ENCODE measurements around the gene HTR3E.
"Not testable (repeated sequence)": the region's sequence is repeated elsewhere in the genome, so short reads cannot be mapped to it uniquely, and the experiment has no call there.

The HTR3E gene, protein sequence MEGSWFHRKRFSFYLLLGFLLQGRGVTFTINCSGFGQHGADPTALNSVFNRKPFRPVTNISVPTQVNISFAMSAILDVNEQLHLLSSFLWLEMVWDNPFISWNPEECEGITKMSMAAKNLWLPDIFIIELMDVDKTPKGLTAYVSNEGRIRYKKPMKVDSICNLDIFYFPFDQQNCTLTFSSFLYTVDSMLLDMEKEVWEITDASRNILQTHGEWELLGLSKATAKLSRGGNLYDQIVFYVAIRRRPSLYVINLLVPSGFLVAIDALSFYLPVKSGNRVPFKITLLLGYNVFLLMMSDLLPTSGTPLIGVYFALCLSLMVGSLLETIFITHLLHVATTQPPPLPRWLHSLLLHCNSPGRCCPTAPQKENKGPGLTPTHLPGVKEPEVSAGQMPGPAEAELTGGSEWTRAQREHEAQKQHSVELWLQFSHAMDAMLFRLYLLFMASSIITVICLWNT

DNA sequence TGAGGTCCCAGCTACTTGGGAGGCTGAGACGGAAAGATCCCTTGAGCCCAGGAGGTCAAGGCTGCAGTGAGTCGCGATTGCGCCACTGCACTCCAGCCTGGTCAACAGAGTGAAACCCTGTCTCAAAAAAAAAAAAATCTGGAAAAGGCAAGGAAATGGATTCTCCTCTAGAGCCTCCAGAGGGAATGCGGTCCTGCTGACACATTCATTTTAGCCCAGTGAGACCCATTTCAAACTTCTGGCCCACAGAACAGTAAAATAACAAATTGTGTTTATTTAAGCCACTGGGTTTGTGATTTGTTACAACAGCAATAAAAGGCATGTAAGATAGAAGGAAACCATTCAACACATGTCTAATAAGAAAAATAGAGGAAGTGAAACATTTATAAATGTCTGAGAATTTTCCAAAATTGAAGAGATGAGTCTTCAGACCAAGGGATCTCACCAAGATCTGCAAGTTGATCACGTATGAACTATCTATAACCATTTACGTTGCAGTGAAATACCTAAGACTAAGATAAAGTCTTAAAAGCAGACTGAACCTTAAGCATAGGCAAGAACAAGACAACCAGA is at the start of gene HTR3E:
Gene HTR3E, plus strand, starts transcription at position 254 of the 573 bp plus-strand sequence. CDS start 466 bp downstream, outside the sequence.
- no peak for DNase-seq

DNA sequence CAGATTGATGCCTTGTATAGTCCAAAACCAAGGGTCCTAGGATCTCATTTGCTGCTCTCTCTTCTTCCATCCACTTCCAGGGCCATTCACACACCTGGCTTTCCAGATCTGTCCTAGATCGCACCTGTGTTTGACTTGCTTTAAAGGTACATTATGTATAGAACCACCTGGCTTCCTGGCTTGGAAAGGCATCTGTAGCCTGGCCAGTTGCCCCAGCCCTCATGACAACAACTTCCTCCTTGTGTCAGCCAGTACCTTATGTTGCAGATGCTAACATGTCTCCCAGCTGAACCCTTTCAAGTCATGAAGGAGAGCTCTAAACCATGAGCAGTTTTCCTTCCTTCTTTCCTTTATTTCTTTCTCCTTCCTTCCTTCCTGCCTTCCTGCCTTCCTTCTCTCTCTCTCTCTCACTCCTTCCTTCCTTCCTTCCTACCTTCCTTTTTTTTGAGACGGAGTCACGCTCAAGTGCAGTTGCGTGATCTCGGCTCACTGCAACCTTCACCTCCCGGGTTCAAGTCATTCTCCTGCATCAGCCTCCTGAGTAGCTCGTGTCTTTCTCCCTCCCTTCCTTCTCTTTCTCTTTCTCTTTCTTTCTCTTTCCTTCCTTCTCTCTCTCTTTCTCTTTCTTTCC is 46.5 kb upstream of the HTR3E start:
- DNase-seq: no peak

DNA sequence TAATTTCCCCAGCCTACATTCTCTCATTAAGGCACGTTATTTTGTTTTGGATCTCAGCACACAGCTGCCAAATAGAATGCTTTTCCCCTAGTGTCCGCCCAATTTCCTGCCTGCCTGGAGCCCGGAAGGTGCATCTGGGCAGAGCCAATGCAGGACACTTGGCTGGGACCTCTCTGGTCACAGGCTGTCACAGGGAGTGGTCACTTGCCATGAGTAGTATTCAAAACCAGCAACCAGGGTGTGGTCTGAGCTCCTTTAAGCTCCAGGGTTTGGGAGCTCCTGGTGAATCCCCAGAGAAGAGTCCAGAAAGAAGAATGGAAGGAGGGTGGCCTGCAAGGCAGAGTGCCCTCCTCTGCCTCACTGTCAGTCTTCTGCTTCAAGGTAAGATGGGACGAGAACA is 44.1 kb upstream of the HTR3E start, which contains the start of gene HTR3C:
Gene HTR3C, plus strand, starts transcription at position 281 of the 400 bp plus-strand sequence. Its CDS starts 34 bp downstream, at position 315.
- no peak for DNase-seq

DNA sequence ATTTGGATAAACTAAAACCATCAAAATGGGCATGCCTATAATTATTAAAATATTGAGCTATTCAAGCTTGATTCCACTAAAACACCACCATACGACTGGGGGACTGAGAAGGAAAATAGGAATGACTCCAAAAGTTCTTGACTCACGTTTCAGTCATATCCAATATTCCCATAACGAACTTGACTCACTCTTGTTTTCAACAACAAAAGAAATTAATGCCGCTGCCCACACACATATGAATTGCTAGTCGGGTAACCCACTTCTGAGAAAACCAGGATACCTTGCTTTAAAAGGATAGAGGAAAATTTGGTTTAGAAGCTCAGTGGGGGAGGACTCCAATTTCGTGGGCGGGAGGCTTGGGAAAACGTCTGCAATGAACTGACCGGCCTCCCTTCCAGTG is 38.8 kb upstream of the HTR3E start:
- DNase-seq: no peak

DNA sequence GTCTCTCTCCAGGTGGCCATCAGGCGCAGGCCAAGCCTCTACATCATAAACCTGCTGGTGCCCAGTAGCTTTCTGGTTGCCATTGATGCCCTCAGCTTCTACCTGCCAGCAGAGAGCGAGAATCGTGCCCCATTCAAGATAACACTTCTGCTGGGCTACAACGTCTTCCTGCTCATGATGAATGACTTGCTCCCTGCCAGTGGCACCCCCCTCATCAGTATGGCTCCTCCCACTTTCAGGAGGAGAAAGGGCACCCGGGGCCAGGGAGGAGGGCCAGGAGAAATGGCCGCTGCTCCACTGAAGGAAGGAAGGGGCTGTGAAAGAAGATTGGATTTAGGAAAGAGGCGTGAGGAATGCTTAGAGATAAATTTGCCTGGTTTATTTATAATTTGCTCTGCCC is 37.4 kb upstream of the HTR3E start:
- DNase-seq: no peak

DNA sequence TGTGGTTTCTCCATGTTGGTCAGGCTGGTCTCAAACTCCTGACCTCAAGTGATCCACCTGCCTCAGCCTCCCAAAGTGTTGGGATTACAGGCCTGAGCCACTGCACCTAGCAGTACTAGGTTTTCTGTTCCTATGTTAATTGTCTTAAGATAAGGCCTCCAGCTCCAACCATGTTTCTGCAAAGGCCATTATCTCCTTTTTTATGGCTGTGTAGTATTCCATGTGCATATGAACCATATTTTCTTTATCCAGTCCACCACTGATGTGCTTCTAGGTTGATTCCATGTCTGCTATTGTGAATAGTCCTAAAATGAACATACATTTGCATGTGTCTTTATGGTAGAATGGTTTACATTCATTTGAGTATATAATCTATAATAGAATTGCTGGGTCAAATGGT is 34.2 kb upstream of the HTR3E start:
- DNase-seq: no peak

DNA sequence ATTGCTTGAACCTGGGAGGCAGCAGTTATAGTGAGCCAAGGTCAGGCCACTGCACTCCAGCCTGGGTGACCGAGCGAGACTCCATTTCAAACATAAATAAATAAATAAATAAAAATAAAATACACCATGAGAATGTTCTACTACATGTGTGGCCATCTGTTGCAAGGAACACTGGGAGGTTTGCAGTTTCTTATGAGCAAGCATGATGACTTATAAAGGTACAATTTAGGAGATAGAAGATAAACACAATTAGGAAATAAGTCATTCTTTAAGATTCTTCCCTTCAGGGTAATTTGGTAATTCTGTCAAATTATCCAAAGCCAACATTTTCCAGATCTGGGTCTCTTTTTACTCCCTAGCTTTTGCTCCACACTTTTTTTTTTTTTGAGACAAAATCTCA is 30.7 kb upstream of the HTR3E start:
- no peak for DNase-seq

DNA sequence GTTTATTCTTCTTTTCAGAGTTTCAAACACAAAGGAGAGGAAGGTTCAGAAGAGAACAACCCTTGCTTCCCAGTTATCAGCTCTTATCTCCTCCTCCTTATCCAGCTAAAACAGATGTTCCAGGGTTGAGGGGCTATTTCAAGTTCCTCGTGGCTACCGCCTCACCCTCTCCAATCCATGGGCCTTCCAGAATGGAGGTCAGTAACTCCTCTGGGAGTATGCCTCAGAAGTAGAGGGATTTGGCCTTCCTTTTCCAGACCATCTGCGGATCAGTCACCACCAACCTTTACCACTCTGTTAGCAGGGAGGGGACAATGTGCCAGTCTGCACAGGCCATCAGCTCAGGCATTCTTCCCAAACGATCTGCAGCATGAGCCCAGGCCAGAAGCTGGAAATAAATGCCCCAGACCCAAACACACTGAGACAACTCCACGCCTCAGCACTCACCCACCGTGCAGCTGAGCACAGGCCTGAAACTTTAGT is 29.2 kb upstream of the HTR3E start:
- no peak for DNase-seq

DNA sequence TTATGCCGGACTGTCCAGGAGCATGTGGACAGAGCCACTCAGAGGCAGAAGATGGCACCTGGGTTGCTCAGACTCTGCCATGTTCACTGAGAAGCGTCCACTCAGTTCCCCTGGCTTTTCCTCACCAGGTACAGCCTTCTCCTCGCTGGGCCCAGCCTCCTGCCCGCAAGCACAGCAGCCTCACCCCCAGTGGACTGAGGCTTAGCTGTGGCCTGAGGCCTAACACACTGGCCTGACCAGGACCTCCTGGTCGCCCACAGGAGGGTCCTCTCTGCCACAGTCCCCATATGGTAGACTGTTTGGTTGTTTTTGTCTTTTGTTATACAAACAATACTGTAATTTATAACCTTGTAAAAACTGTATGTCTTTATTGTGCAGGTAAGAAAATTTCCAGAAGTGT is 28.5 kb upstream of the HTR3E start:
- DNase-seq: no peak

DNA sequence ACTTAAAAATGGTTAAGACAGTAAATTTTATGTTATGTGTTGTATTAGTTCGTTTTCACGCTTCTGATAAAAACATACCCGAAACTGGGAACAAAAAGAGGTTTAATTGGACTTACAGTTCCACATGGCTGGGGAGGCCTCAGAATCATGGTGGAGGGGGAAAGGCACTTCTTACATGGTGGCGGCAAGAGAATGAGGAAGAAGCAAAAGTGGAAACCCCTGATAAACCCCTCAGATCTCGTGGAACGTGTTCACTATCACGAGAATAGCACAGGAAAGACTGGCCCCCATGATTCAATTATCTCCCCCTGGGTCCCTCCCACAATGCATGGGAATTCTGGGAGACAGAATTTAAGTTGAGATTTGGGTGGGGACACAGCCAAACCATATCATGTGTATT is 25.7 kb upstream of the HTR3E start:
- DNase-seq: not testable (repeated sequence)

DNA sequence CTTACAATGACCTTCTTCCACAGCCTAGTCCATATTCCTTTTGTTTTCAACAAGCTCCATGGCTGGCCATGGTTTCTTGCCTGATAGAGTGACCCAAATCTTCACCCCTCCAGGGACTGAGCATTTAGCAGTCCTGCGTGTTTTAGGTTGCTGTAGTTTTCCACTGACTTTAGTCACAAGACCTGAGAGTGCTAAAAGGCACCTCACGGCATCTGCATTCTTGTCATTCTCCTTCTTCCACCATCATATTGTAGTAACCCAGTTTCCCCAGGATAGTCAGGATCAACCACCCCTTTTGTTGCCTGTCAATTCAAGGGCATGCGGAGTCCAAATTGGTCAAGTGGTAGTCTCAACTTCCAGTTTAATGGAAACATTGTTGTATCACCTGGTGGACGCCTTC is 23.2 kb upstream of the HTR3E start:
- no peak for DNase-seq

DNA sequence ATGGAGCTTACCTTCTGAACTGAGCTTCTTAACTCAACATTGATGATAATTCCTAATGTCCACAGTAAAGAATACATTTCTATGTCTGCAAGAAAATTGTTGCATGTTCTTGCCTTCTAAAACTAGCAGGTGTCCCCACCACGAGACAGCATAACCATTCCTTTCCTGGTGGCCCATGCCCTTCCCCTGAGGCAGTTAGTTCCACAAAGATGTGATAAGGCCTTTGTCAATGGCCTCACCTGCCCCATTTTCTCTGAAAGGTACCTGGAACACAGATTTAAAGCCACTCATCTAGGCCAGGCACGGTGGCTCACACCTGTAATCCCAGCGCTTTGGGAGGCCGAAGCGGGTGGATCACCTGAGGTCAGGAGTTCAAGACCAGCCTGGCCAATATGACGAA is 21.0 kb upstream of the HTR3E start:
- DNase-seq: no peak

DNA sequence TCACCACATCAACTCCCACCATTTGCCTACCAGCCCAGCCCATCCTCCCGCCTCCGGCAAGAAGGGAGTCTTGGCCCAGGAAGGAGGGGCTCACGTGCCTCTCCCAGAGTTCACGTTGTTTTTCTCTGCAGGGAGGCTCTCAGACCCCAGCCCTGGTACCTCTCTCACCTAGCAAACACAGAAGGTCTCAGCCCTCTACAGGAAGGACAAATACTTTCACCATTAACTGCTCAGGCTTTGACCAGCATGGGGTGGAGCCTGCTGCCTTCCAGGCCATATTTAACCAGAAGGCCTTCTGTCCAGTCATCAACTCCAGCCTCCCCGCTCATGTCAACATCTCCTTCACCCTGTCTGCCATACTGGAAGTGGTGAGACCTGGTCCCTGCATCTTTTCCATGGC is 19.0 kb upstream of the HTR3E start:
- DNase-seq: no peak

DNA sequence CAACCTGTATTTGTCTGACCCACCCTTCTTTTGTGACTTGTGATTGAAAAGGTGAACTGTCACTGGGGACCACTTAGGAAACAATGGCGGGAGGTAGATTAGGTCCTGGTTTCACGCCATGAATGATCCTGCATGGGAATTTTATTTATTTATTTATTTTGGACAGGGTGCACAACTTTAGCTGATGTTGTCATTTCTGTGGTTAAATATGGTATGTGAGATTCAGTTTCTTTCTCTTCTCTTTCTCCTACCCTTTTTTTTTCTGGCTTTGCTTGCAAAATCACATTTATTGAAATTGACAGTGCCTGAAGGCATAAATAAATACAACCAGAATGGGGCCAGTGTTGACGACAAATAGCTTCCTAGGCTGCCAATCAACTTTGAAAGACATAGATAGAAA is 18.0 kb upstream of the HTR3E start:
- DNase-seq: no peak

DNA sequence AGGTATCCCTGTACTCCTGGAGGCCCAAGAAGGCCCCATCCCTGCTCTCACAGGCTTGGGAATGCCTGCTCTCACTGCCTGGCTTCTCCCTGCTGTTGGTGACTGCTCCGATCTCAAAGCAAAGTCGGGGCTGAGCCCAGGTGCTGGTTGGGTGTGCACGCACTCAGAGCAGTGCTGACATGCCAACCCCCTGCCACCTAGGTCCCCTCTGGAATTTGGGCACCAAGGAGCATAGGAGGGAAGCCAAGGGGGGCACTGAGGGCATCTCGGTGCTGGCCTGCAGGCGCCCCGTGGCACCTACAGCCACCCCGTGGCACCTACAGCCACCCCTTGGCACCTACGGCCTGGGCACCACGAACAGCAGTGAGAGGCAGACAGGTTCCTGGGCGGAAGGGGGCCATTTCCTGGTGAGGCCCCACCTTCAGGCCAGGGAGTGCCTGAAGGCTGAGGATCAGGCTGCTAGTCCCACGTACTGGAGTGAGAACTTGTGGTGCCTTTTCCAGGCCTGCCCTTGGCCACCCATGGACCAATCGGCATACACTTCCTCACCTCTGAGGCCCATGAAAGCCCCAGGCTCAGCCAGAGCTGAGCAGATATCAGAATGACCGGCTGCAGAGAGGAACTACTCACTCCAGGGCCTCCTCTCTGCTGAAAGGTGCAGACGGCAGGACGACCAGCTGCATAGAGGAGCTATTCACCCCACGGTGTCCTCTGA is 15.6 kb upstream of the HTR3E start:
- no peak for DNase-seq

DNA sequence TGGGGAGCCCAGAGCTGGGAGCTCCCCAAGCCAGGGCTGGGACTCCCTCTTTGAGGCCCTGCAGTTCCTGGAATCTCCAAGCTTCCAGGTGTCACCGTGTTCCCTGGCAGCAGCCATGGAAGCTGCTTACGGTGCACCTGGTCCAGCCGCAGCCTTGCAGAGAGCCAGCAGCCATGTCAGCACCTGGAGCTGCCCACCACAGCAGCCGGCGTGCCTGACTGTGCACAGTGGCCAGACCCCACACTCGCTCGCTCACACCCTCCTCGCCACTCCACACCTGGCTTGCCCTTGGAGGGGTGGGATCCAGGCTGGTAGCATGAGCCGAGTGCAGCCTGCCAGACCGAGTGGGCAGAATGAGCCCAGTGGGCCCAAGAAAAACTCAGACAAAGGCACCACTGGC is 14.8 kb upstream of the HTR3E start:
- DNase-seq: no peak

DNA sequence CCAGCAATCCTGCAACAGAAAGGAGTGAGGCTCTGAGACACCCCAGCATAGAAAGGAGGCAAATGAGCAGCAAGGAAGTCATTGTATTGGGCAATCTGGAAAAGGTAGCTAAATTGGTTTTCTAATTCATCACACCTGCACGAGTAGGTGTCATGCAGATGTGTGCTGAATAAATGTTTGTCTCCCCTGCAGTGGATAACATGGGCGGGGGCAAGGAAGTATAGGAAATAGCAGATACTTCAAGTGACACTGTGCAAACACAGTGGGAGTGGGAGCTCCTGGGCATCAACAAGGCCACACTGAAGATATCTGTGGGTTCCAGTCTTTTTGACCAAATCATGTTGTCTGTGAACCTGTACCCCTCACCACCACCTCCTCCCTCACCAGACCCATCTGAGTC is 14.4 kb upstream of the HTR3E start:
- no peak for DNase-seq

DNA sequence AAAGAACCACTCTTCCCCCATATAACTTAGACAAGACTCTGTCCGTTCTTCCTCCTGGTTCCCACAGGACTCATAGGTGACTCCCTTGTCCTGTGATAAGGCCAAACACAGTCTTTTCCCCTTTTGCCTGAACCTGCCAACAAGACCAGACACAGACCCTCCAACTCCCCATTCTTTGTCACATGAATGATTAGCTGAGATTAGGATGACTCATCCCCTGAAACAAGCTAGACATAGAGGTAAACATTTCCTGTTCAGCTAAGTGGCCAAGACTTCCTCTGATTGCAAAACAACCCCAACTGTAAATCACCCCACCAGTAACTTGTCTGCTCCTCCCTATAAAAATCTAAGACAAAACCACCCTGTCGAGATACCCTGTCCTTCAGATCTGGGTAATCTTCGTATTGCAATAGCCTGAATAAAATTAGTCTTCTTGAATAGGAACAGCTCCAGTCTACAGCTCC is 11.4 kb upstream of the HTR3E start:
- no peak for DNase-seq

DNA sequence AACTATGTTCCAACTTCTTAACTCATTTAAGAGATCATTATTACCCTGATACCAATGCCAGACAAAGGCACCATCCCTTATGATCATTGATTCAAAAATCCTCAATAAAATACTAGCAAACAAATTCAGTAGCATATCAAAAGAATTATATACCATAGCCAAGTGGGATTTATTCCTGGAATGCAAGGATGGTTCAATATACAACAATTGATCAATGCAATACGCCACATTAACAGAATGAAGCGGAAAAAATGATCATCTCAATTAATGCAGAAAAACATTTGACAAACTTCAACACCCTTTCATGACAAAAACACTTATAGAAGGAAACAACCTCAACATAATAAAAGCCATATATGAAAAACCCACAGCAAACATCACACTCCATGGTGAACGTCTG is 4.7 kb upstream of the HTR3E start:
- DNase-seq: no peak

DNA sequence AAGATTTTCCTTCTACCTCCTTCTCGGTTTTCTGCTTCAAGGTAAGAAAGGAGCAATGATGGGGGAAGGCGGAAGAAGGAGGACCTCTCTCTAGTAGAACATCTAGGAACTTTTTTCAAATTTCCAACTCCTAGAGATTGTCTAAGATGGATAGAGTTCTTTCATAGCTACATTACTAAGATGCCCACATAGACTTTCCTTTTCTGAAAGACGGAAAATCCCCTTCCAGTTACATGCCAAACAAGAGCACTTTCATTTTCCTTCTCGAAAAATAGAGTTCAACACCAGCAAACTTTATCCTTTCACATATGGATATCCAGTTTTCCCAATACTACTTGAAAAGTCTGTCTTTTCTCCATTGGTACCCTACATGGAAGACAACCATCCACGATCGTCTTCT is 692 bp downstream of the HTR3E start:
- no peak for DNase-seq

DNA sequence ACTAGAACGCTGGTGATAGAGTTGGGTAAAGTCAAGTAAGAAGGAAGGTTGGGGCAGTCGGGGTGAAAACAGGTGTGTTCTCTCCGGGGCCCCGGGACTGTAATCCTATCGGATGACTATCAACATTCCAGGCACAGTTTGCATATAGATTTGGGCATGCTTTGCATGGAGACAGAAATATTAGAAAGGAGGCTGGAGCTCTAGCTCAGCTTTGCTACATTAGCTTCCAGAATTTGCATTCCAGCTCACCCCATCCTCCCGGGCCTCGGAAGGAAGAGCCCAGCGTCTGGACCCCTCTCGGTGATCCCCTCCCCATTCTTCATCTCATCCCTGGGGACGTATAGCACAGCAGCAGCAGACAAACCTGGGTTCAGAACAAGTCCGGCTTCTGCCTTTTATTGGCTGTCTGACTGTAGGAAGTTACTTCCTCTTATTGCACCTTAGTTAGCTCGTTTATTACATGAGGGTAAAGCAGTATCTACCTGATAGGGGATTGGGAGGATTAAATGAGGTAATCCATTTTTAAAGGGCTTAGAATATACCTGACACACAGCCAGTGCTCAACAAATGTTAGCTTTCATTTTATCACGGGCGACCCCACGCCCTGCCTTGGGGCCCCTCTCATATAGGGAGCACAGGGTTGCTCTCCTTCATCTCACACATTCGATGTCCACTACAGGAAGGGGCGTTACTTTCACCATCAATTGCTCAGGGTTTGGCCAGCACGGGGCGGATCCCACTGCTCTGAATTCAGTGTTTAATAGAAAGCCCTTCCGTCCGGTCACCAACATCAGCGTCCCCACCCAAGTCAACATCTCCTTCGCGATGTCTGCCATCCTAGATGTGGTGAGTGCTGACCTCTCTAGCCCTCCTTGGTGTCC is 3.2 kb downstream of the HTR3E start:
- no peak for DNase-seq

All from anterior cingulate cortex (tissue), 58 donors.